Measurements from ENCODE around the gene EGR2. TPM values are rescaled to one million over a fixed set of nuclear protein-coding genes. Genes with fewer than 3 reads are reported as not detected.

Gene EGR2
- total and polyA plus RNA-seq, 10 of the 15 experiments (the other 5 are each of a cell fraction or from before 2014, with no cell fraction given): 8.3 to 56.5 (median 16.2) TPM

DNA sequence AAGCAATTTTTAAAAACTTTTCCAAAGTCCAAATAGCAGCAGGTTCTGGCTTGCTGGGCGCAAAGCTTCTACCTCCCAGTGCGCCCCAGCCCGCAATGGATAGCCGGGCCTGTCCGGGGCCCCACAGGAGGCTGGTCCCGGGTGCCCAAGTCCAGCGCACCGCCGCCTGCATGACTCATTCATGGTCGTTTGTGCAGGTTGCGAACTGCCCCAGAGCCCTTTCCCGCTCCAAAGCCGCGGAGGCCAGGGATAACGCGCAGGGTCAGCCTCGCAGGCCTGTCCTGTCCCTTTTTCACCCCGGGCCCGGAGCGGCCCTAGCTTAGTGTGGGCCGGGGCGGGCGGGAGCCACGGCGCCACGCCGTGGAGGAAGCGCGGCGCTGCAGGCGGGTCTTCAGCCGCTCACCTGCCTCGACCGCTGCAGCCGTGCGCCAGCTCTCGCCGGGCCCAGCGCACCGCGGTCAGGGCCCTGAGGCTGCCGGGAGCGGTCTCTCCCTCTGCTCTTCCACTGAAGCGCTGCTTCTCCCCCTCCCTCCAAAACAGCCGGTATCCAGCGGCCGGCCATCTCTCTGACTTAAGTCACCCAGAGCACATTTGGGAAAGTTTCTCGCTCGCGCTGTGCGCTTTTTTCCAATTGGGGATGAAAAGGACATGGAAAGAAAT lies 1.7 kb upstream of the EGR2 start (continued):
- TF ChIP-seq, protein P1, sequence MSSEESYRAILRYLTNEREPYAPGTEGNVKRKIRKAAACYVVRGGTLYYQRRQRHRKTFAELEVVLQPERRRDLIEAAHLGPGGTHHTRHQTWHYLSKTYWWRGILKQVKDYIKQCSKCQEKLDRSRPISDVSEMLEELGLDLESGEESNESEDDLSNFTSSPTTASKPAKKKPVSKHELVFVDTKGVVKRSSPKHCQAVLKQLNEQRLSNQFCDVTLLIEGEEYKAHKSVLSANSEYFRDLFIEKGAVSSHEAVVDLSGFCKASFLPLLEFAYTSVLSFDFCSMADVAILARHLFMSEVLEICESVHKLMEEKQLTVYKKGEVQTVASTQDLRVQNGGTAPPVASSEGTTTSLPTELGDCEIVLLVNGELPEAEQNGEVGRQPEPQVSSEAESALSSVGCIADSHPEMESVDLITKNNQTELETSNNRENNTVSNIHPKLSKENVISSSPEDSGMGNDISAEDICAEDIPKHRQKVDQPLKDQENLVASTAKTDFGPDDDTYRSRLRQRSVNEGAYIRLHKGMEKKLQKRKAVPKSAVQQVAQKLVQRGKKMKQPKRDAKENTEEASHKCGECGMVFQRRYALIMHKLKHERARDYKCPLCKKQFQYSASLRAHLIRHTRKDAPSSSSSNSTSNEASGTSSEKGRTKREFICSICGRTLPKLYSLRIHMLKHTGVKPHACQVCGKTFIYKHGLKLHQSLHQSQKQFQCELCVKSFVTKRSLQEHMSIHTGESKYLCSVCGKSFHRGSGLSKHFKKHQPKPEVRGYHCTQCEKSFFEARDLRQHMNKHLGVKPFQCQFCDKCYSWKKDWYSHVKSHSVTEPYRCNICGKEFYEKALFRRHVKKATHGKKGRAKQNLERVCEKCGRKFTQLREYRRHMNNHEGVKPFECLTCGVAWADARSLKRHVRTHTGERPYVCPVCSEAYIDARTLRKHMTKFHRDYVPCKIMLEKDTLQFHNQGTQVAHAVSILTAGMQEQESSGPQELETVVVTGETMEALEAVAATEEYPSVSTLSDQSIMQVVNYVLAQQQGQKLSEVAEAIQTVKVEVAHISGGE (CRISPR knock-in tag; IDR thresholded peaks at IDR 0.05): no peak
- TF ChIP-seq CHD2 (IDR thresholded peaks at IDR 0.05; ENCODE audit: borderline replicate concordance, low read depth, low read length) (0 out of 2 replicates have a peak, but pooled peaks have one; percentile 34), SUPT20H (IDR thresholded peaks at IDR 0.05; ENCODE audit: borderline replicate concordance, control insufficient read depth, low read depth, low read length) (no peak), ATF7 (IDR thresholded peaks at IDR 0.05; ENCODE audit: low read depth) (no peak), BHLHE40 (IDR thresholded peaks at IDR 0.05; ENCODE audit: borderline replicate concordance in 1 of 2, low read depth in 2 of 2, low read length in 1 of 2) (peak in 1 of 2 experiments; percentile 84; a peak in 3 of 4 replicates), GABPA (IDR thresholded peaks at IDR 0.05; ENCODE audit: low read depth) (no peak), TCF7 (IDR thresholded peaks at IDR 0.05; ENCODE audit: borderline replicate concordance) (no peak), ZNF207 (IDR thresholded peaks at IDR 0.05; ENCODE audit: borderline replicate concordance) (no peak), TAF1 (IDR thresholded peaks at IDR 0.05; ENCODE audit: borderline replicate concordance, low read depth, low read length) (no peak), HCFC1 (IDR thresholded peaks at IDR 0.05; ENCODE audit: low read length) (no peak), CBX5 (IDR thresholded peaks at IDR 0.05; ENCODE audit: low read depth) (peak; percentile 88; the same call in 1 of the 2 replicates), SIN3A (IDR thresholded peaks at IDR 0.05; ENCODE audit: low read depth, low read length) (no peak), GATAD2B (conservative IDR thresholded peaks at IDR 0.05; ENCODE audit: low read depth) (no peak; the same call in 1 of the 2 replicates), CEBPB (IDR thresholded peaks at IDR 0.05; ENCODE audit: borderline replicate concordance in 1 of 2, low read depth in 2 of 2, low read length in 2 of 2) (no peak), KLF5 (IDR thresholded peaks at IDR 0.05; ENCODE audit: partially characterized antibody) (no peak), EGR1 (IDR thresholded peaks at IDR 0.05; ENCODE audit: borderline replicate concordance in 1 of 2, low read depth in 2 of 2, low read length in 2 of 2) (0 out of 3 replicates have a peak, but pooled peaks of 1 of the 2 experiments have one; percentile 36), TARDBP (IDR thresholded peaks at IDR 0.05; ENCODE audit: borderline replicate concordance) (no peak), RCOR1 (conservative IDR thresholded peaks at IDR 0.05; ENCODE audit: low read depth, low read length) (no peak)
- TF ChIP-seq, protein P2, sequence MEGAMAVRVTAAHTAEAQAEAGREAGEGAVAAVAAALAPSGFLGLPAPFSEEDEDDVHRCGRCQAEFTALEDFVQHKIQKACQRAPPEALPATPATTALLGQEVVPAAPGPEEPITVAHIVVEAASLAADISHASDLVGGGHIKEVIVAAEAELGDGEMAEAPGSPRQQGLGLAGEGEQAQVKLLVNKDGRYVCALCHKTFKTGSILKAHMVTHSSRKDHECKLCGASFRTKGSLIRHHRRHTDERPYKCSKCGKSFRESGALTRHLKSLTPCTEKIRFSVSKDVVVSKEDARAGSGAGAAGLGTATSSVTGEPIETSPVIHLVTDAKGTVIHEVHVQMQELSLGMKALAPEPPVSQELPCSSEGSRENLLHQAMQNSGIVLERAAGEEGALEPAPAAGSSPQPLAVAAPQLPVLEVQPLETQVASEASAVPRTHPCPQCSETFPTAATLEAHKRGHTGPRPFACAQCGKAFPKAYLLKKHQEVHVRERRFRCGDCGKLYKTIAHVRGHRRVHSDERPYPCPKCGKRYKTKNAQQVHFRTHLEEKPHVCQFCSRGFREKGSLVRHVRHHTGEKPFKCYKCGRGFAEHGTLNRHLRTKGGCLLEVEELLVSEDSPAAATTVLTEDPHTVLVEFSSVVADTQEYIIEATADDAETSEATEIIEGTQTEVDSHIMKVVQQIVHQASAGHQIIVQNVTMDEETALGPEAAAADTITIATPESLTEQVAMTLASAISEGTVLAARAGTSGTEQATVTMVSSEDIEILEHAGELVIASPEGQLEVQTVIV (IDR thresholded peaks at IDR 0.05; ENCODE audit: borderline replicate concordance, partially characterized antibody): no peak
- TF ChIP-seq, protein P3, sequence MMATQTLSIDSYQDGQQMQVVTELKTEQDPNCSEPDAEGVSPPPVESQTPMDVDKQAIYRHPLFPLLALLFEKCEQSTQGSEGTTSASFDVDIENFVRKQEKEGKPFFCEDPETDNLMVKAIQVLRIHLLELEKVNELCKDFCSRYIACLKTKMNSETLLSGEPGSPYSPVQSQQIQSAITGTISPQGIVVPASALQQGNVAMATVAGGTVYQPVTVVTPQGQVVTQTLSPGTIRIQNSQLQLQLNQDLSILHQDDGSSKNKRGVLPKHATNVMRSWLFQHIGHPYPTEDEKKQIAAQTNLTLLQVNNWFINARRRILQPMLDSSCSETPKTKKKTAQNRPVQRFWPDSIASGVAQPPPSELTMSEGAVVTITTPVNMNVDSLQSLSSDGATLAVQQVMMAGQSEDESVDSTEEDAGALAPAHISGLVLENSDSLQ (IDR thresholded peaks at IDR 0.05): no peak
- TF ChIP-seq, protein P4, sequence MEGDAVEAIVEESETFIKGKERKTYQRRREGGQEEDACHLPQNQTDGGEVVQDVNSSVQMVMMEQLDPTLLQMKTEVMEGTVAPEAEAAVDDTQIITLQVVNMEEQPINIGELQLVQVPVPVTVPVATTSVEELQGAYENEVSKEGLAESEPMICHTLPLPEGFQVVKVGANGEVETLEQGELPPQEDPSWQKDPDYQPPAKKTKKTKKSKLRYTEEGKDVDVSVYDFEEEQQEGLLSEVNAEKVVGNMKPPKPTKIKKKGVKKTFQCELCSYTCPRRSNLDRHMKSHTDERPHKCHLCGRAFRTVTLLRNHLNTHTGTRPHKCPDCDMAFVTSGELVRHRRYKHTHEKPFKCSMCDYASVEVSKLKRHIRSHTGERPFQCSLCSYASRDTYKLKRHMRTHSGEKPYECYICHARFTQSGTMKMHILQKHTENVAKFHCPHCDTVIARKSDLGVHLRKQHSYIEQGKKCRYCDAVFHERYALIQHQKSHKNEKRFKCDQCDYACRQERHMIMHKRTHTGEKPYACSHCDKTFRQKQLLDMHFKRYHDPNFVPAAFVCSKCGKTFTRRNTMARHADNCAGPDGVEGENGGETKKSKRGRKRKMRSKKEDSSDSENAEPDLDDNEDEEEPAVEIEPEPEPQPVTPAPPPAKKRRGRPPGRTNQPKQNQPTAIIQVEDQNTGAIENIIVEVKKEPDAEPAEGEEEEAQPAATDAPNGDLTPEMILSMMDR (IDR thresholded peaks at IDR 0.05 in 2 of 3, conservative IDR thresholded peaks at IDR 0.05 in 1 of 3; ENCODE audit: control insufficient read depth in 2 of 3, extremely low read depth in 1 of 3, insufficient read depth in 1 of 3, low read depth in 3 of 3, low read length in 3 of 3): peak; percentile 84 to 93 (median 87)

All from GM12878 (cell line).